ENCODE data around the gene ARHGEF3. TPM values are rescaled to one million over a fixed set of nuclear protein-coding genes. Genes with fewer than 3 reads are reported as not detected.

ARHGEF3 gene
- total RNA-seq, 1 donor from 2014 or later: 16.5 TPM

- intact Hi-C loops (cut with micrococcal nuclease): no loop called here
- no peak for TF ChIP-seq CTCF (IDR thresholded peaks at IDR 0.05; ENCODE audit: borderline replicate concordance)
Observed at GRCh38 chr3:56781762-56782161, 20.0 kb downstream of the ARHGEF3 start.

GRCh38 chr3:56780936-56781335 is 20.8 kb downstream of the ARHGEF3 start:
- Histone ChIP-seq H3K4me1 (peaks cover 87% of the 10 kb centered on the region), H3K27me3 (ENCODE audit: low read depth) (no peaks in the 10 kb centered on the region), H3K9me3 (replicated peaks) (no peaks in the 10 kb centered on the region), H3K36me3 (no peaks in the 10 kb centered on the region), H3K27ac (replicated peaks) (no peak overlapping the region), H3K4me3 (no peak overlapping the region)
- DNase-seq: no peak
- intact Hi-C loops (cut with micrococcal nuclease): no loop called here
- TF ChIP-seq CTCF (IDR thresholded peaks at IDR 0.05; ENCODE audit: borderline replicate concordance): no peak

More at GRCh38 chr3:56781762-56782161, 20.0 kb downstream of the ARHGEF3 start:
- no peak for DNase-seq
- Histone ChIP-seq H3K4me1 (peaks cover 87% of the 10 kb centered on the region), H3K27ac (replicated peaks) (peak overlapping the region; percentile 80), H3K9me3 (replicated peaks) (no peaks in the 10 kb centered on the region), H3K36me3 (no peaks in the 10 kb centered on the region), H3K27me3 (ENCODE audit: low read depth) (no peaks in the 10 kb centered on the region), H3K4me3 (no peak overlapping the region)

- H3K36me3 ChIP-seq: no peaks in the 10 kb centered on the region
- peak overlapping the region; percentile 62 for H3K27ac ChIP-seq (replicated peaks)
- TF ChIP-seq CTCF (IDR thresholded peaks at IDR 0.05; ENCODE audit: borderline replicate concordance): no peak
- intact Hi-C loops (cut with micrococcal nuclease): no loop called here
- H3K4me3 ChIP-seq: no peak overlapping the region
- peaks cover 87% of the 10 kb centered on the region for H3K4me1 ChIP-seq
- H3K9me3 ChIP-seq (replicated peaks): no peaks in the 10 kb centered on the region
- H3K27me3 ChIP-seq (ENCODE audit: low read depth): no peaks in the 10 kb centered on the region
- DNase-seq: no peak
Observed at GRCh38 chr3:56778893-56779292, 22.9 kb downstream of the ARHGEF3 start.

GRCh38 chr3:56776556-56776950 is 25.2 kb downstream of the ARHGEF3 start:
- Histone ChIP-seq H3K27me3 (ENCODE audit: low read depth) (no peaks in the 10 kb centered on the region), H3K9me3 (replicated peaks) (no peaks in the 10 kb centered on the region), H3K4me3 (no peak overlapping the region), H3K4me1 (peaks cover 75% of the 10 kb centered on the region), H3K36me3 (peaks cover 8% of the 10 kb centered on the region), H3K27ac (replicated peaks) (peak overlapping the region; percentile 62)
- no peak for DNase-seq
- TF ChIP-seq CTCF (IDR thresholded peaks at IDR 0.05; ENCODE audit: borderline replicate concordance): no peak
- intact Hi-C loops (cut with micrococcal nuclease): no loop called here

- no peak for DNase-seq
- no peaks in the 10 kb centered on the region for H3K9me3 ChIP-seq (replicated peaks)
- H3K27me3 ChIP-seq (ENCODE audit: low read depth): no peaks in the 10 kb centered on the region
- intact Hi-C loops (cut with micrococcal nuclease): no loop called here
- H3K4me1 ChIP-seq: peaks cover 69% of the 10 kb centered on the region
- H3K36me3 ChIP-seq: peaks cover 8% of the 10 kb centered on the region
- no peak for TF ChIP-seq CTCF (IDR thresholded peaks at IDR 0.05; ENCODE audit: borderline replicate concordance)
- peak overlapping the region; percentile 62 for H3K27ac ChIP-seq (replicated peaks)
- no peak overlapping the region for H3K4me3 ChIP-seq
Observed at GRCh38 chr3:56775838-56776555, 25.8 kb downstream of the ARHGEF3 start.
